ENCODE measurements around the gene TPGS1. TPM values are rescaled to one million over a fixed set of nuclear protein-coding genes. Genes with fewer than 3 reads are reported as not detected.
A peak's percentile ranks its signal among the peaks of the same experiment; 100 is the strongest.

The TPGS1 gene
- total and polyA plus RNA-seq, 12 donors, result 7.1 to 22.2 (median 10.2) TPM

DNA sequence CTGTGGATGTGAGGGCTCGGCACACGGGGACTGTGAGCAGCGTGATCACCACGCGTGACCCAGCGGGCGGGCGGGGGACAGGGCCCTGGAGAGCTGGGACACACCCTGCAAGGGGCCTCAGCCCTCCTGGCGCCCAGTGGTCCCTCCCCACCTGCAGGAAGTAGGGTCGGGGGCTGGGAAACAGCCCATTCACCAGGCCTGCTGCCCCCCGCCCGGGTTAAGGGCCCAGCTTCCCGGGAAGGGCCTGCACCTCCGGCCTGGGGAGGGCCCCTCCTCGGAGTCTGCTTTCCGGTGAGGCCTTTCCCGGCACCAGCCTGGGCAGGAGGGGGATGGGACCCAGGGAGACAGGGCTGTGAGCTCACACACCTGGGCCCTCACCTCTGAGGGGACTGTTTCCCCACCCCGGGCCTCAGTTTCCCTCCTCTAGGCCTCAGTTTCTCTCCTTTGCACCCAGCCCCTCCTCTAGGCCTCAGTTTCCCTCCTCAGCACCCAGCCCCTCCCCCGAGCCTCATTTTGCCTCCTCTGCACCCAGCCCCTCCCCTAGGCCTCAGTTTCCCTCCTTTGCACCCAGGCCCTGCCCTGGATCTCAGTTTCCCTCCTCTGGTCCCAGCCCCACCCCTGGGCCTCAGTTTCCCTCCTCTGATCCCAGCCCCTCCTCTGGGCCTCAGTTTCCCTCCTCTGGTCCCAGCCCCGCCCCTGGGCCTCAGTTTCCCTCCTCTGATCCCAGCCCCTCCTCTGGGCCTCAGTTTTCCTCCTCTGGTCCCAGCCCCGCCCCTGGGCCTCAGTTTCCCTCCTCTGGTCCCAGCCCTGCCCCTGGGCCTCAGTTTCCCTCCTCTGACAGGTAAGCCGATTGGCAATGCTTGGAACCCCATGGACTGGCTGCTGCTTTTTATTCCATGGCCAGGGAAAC lies 12.9 kb upstream of the TPGS1 start:
- Histone ChIP-seq H3K27ac (no peak overlapping the region), H3K9me3 (no peaks in the 10 kb centered on the region), H3K36me3 (no peaks in the 10 kb centered on the region), H3K4me1 (peaks cover 5 to 38% (median 19%) of the 10 kb centered on the region in 9 donors), H3K27me3 (peaks cover 12 to 35% (median 28%) of the 10 kb centered on the region in 7 donors), H3K4me3 (no peak overlapping the region)
- DNase-seq (peak in 1 of 2 donors; percentile 16), ATAC-seq (peak in 2 of 8 donors; percentile 22 to 26)
- TF ChIP-seq, protein P1, sequence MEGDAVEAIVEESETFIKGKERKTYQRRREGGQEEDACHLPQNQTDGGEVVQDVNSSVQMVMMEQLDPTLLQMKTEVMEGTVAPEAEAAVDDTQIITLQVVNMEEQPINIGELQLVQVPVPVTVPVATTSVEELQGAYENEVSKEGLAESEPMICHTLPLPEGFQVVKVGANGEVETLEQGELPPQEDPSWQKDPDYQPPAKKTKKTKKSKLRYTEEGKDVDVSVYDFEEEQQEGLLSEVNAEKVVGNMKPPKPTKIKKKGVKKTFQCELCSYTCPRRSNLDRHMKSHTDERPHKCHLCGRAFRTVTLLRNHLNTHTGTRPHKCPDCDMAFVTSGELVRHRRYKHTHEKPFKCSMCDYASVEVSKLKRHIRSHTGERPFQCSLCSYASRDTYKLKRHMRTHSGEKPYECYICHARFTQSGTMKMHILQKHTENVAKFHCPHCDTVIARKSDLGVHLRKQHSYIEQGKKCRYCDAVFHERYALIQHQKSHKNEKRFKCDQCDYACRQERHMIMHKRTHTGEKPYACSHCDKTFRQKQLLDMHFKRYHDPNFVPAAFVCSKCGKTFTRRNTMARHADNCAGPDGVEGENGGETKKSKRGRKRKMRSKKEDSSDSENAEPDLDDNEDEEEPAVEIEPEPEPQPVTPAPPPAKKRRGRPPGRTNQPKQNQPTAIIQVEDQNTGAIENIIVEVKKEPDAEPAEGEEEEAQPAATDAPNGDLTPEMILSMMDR (IDR thresholded peaks at IDR 0.05), result no peak
- WGBS, 2 donors, result 49 to 51% methylated on average over 22 of the region's 22 CpGs
- intact Hi-C loops (cut with DNase I), result no loop called here

DNA sequence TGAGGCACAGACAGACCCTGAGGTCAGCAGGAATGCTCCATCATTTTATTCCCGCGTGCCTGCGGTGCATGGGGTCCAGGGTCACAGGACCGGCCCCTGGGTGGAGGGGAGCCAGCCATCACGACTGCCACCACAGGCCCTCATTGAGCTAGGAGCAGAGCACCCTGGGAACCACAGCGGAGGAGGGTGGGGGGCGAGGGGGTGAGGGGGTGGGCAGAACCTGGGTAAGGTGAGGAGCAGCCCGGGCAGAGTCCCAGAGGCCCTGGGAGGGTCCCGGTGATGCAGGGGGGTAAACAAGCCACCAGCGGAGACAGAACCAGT lies 12.3 kb upstream of the TPGS1 start:
- Histone ChIP-seq H3K36me3 (no peaks in the 10 kb centered on the region), H3K4me3 (no peak overlapping the region), H3K4me1 (peaks cover 5 to 31% (median 13%) of the 10 kb centered on the region in 9 donors), H3K27me3 (peaks cover 12 to 41% (median 34%) of the 10 kb centered on the region in 7 donors), H3K9me3 (no peaks in the 10 kb centered on the region), H3K27ac (no peak overlapping the region)
- TF ChIP-seq, protein P1 (IDR thresholded peaks at IDR 0.05), result no peak
- ATAC-seq, result peak in 1 of 8 donors; percentile 8
- peak in 1 of 2 donors; percentile 2 for DNase-seq
- WGBS, 2 donors, result 58 to 62% methylated on average over 9 to 10 of the region's 10 CpGs
- intact Hi-C loops (cut with DNase I), result no loop called here

DNA sequence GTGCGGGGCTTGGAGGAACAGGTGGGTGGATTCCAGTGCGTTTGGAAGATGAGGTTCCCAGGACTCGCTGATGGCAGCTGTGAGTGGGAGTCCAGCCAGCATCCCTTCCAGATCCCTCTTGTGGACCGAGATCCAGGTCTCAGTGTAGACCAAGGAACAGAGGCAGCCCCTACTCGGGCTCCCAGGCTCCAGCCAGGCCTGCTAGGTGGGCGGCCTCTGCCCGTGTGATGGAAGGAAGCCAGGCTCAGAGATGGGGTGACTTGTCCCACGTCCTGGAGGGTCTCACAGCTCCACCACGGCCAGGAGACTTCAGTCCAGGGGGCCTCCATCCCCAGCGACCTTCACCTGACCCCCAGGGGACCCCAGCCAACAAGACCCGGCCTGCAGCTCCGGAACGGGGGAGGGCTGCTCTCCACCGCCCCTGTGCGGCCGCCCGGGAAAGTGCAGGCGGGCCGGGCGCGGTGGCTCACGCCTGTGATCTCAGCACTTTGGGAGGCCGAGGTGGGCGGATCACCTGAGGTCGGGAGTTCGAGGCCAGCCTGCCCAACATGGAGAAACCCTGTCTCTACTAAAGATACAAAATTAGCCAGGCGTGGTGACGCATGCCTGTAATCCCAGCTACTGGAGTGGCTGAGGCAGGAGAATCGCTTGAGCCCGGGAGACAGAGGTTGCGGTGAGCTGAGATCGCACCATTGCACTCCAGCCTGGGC lies 11.7 kb upstream of the TPGS1 start:
- Histone ChIP-seq H3K27me3 (peaks cover 12 to 44% (median 37%) of the 10 kb centered on the region in 7 donors), H3K27ac (no peak overlapping the region), H3K4me1 (peaks cover 4 to 30% (median 12%) of the 10 kb centered on the region in 9 donors), H3K9me3 (no peaks in the 10 kb centered on the region), H3K4me3 (no peak overlapping the region), H3K36me3 (no peaks in the 10 kb centered on the region)
- peak in 2 of 8 donors; percentile 35 to 37 for ATAC-seq
- intact Hi-C loops (cut with DNase I), result no loop called here
- WGBS, 2 donors, result 18 to 21% methylated on average over 32 of the region's 32 CpGs
- TF ChIP-seq, protein P1 (IDR thresholded peaks at IDR 0.05), result peak; percentile 51 to 83 (median 71)
- peak in 1 of 2 donors; percentile 11 for DNase-seq

DNA sequence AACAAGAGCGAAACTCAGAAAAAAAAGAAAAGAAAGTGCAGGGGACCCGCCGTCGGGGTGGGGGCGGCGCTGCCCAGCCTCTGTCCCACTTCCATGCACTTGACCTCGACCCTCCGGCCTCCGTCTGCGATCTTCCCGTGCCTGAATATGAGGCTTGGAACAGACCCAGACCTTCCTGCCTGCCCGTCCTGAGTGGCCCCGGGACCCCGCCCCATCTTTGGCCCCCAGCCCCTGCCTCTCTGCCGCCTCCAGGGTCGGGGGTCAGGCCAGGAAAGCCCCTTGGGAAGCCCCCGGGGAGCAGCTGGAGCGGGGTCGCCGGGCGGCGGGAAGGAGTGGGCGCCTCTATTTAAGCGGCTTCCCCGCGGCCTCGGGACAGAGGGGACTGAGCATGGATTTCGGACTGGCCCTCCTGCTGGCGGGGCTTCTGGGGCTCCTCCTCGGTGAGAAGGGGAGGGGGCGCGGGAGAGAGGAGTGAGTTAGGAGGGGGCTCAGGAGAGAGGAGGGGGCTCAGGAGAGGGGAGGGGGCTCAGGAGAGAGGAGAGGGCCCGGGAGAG lies 11.1 kb upstream of the TPGS1 start, which contains the start of gene MADCAM1:
TSS of gene MADCAM1 (plus strand) at position 375 of the 554 bp plus-strand sequence. CDS start at position 389, 14 bp downstream.
- WGBS, 2 donors, result 6 to 8% methylated on average over 31 to 32 of the region's 33 CpGs
- H3K27me3 ChIP-seq, result peaks cover 12 to 47% (median 37%) of the 10 kb centered on the region in 7 donors

More for the DNA sequence above, 11.1 kb upstream of the TPGS1 start, which contains the start of gene MADCAM1:
- Histone ChIP-seq H3K27ac (no peak within 1 kb of the TSS), H3K36me3 (no peaks in the 10 kb centered on the region), H3K4me1 (peaks cover 4 to 30% (median 12%) of the 10 kb centered on the region in 9 donors), H3K9me3 (no peaks in the 10 kb centered on the region), H3K4me3 (no peak within 1 kb of the TSS)
- DNase-seq (peak in 1 of 2 donors; percentile 6), ATAC-seq (no peak)
- intact Hi-C loops (cut with DNase I), result no loop called here
- TF ChIP-seq, protein P1 (IDR thresholded peaks at IDR 0.05), result no peak

All from heart right ventricle (tissue), 16 donors.